Neural progenitor cell (in vitro differentiated cells): Measurements from ENCODE around the gene SSR2. TPM values are rescaled to one million over a fixed set of nuclear protein-coding genes. Genes with fewer than 3 reads are reported as not detected.

Source experiments
- DNase-seq: peaks from one replicate; pipeline ENCODE4 v3.0.0-alpha.2; 2016; ENCODE audit warnings: low spot score
- H2AFZ ChIP-seq: fragments of 200-600 bp; sonication (generic); replicated peaks from 2 replicates; pipeline ENCODE4 v1.6.1; 2016; ENCODE audit warnings: antibody characterized with exemption
- H3F3A ChIP-seq: fragments of 200-600 bp; sonication (generic); 2 replicates; pipeline ENCODE4 v1.6.1; 2016; ENCODE audit warnings: antibody characterized with exemption, low read depth
- H3K27ac ChIP-seq: fragments of 200-600 bp; sonication (generic); 2 replicates; pipeline ENCODE4 v1.5.1; 2016; ENCODE audit warnings: mild to moderate bottlenecking
- H3K27me3 ChIP-seq: fragments of 200-600 bp; sonication (generic); 2 replicates; pipeline ENCODE4 v1.6.1; 2016; ENCODE audit warnings: mild to moderate bottlenecking, moderate library complexity
- H3K36me3 ChIP-seq: fragments of 200-600 bp; sonication (generic); 2 replicates; pipeline ENCODE4 v1.5.1; 2016
- H3K4me1 ChIP-seq: fragments of 200-600 bp; sonication (generic); 2 replicates; pipeline ENCODE4 v1.6.1; 2016; ENCODE audit warnings: mixed run types
- H3K4me2 ChIP-seq: fragments of 200-600 bp; sonication (generic); 2 replicates; pipeline ENCODE4 v1.6.1; 2016
- H3K4me3 ChIP-seq: fragments of 200-600 bp; sonication (generic); 2 replicates; pipeline ENCODE4 v1.5.1; 2016
- H3K79me2 ChIP-seq: fragments of 200-600 bp; sonication (generic); 2 replicates; pipeline ENCODE4 v1.6.1; 2016; ENCODE audit warnings: low read depth
- H3K9ac ChIP-seq: fragments of 200-600 bp; sonication (generic); 2 replicates; pipeline ENCODE4 v1.6.1; 2016
- H3K9me3 ChIP-seq: fragments of 200-600 bp; sonication (generic); 2 replicates; pipeline ENCODE4 v1.5.1; 2016; ENCODE audit warnings: low read depth
- H4K20me1 ChIP-seq: fragments of 200-600 bp; sonication (generic); 2 replicates; pipeline ENCODE4 v1.6.1; 2016; ENCODE audit warnings: low read depth
- H3K27ac Mint-ChIP-seq: 3 replicates; pipeline ENCODE4 v1.8.0; 2021; ENCODE audit warnings: mixed read lengths
- H3K27me3 Mint-ChIP-seq: 2 replicates; pipeline ENCODE4 v1.8.0; 2022; ENCODE audit warnings: low read depth, mild to moderate bottlenecking, inconsistent platforms, moderate library complexity, mixed read lengths; ENCODE audit not compliant: insufficient read depth
- H3K36me3 Mint-ChIP-seq: 3 replicates; pipeline ENCODE4 v1.8.0; 2021; ENCODE audit warnings: mixed read lengths
- H3K4me1 Mint-ChIP-seq: 3 replicates; pipeline ENCODE4 v1.8.0; 2021; ENCODE audit warnings: mixed read lengths
- H3K4me3 Mint-ChIP-seq: 3 replicates; pipeline ENCODE4 v1.8.0; 2021; ENCODE audit warnings: mild to moderate bottlenecking, moderate library complexity, mixed read lengths
- H3K9me3 Mint-ChIP-seq: 3 replicates; pipeline ENCODE4 v1.8.0; 2020; ENCODE audit warnings: mixed read lengths
- CTCF ChIP-seq: fragments of 200-600 bp; sonication (generic); IDR thresholded peaks from 2 replicates; pipeline ENCODE4 v1.5.1; 2017; ENCODE audit warnings: antibody characterized with exemption, mild to moderate bottlenecking
- EZH2 ChIP-seq: fragments of 200-600 bp; sonication (generic); IDR thresholded peaks from 2 replicates; pipeline ENCODE4 v1.6.1; 2017; ENCODE audit warnings: antibody characterized with exemption, mild to moderate bottlenecking, moderate library complexity
- EZH2phosphoT487 ChIP-seq: fragments of 200-600 bp; sonication (generic); IDR thresholded peaks from 2 replicates; pipeline ENCODE4 v1.6.1; 2017; ENCODE audit warnings: antibody characterized with exemption
- total RNA-seq: library from RNA; depleted of rRNA; stranded (reverse); fragments of >200 nt; gene quantifications from 2 replicates; pipeline ENCODE4 v1.2.3, GENCODE V29; 2015; ENCODE audit warnings: low replicate concordance

Gene SSR2
- total RNA-seq, 1 donor from 2014 or later = 293 TPM

DNA sequence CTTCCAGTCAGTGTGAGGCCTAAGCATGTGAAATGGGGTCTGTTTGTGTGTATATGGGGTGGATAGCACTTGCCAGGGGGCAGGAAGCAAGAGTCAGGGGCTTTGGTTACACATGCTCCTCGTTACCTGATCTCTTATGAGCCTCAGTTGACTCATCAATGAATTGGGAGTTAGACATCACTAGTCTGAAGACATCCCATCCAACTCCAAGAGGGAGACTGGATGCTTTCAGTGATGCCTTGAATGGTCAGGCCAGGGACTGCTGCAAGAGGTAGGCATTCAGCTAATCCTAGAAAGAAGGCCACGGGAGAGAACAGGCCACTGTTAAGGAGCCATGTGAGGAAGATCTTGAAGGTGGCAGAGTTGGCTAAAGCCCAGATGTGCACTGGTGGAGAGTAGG, 46.5 kb upstream of the SSR2 start:
- no peak overlapping the region for H3K4me2 ChIP-seq
- peak overlapping the region; percentile 37 for H3K27ac ChIP-seq
- H3F3A ChIP-seq = peaks cover 44% of the 10 kb centered on the region
- H3K9ac ChIP-seq = no peak overlapping the region
- peaks cover 4% of the 10 kb centered on the region for H3K27me3 Mint-ChIP-seq
- H3K4me3 ChIP-seq = no peak overlapping the region
- H3K27ac Mint-ChIP-seq = peak overlapping the region; percentile 53
- peaks cover 44% of the 10 kb centered on the region for H3K4me1 Mint-ChIP-seq
- no peaks in the 10 kb centered on the region for H3K36me3 ChIP-seq
- DNase-seq = no peak
- H3K9me3 Mint-ChIP-seq = no peaks in the 10 kb centered on the region
- no peaks in the 10 kb centered on the region for H3K27me3 ChIP-seq
- TF ChIP-seq EZH2 = no peak
- TF ChIP-seq EZH2phosphoT487 = no peak
- TF ChIP-seq CTCF = no peak
- peaks cover 22% of the 10 kb centered on the region for H4K20me1 ChIP-seq
- peaks cover 11% of the 10 kb centered on the region for H3K79me2 ChIP-seq
- H3K4me3 Mint-ChIP-seq = peak overlapping the region; percentile 18
- no peaks in the 10 kb centered on the region for H3K9me3 ChIP-seq
- H3K36me3 Mint-ChIP-seq = peaks cover 7% of the 10 kb centered on the region
- H2AFZ ChIP-seq = no peak overlapping the region
- peaks cover 33% of the 10 kb centered on the region for H3K4me1 ChIP-seq

GRCh38 chr1:156065871-156066270, 45.1 kb upstream of the SSR2 start:
- Histone ChIP-seq H3K4me1 (peaks cover 33% of the 10 kb centered on the region), H3K79me2 (peaks cover 3% of the 10 kb centered on the region), H3K4me3 (no peak overlapping the region), H3K36me3 (no peaks in the 10 kb centered on the region), H3K4me2 (peak overlapping the region; percentile 3), H3K9me3 (no peaks in the 10 kb centered on the region), H4K20me1 (peaks cover 8% of the 10 kb centered on the region), H3K27me3 (no peaks in the 10 kb centered on the region), H3F3A (peaks cover 45% of the 10 kb centered on the region), H3K9ac (no peak overlapping the region), H3K27ac (peak overlapping the region; percentile 78), H2AFZ (peak overlapping the region; percentile 26)
- TF ChIP-seq EZH2phosphoT487 (no peak), CTCF (no peak), EZH2 (no peak)
- DNase-seq = no peak
- Mint-ChIP-seq H3K9me3 (no peaks in the 10 kb centered on the region), H3K36me3 (no peaks in the 10 kb centered on the region), H3K4me1 (peaks cover 46% of the 10 kb centered on the region), H3K4me3 (no peak overlapping the region), H3K27me3 (peaks cover 9% of the 10 kb centered on the region), H3K27ac (no peak overlapping the region)

GRCh38 chr1:156065212-156065611, 44.5 kb upstream of the SSR2 start:
- Mint-ChIP-seq H3K36me3 (no peaks in the 10 kb centered on the region), H3K27me3 (peaks cover 8% of the 10 kb centered on the region), H3K9me3 (no peaks in the 10 kb centered on the region), H3K27ac (no peak overlapping the region), H3K4me1 (peaks cover 42% of the 10 kb centered on the region), H3K4me3 (no peak overlapping the region)
- DNase-seq = no peak
- Histone ChIP-seq H3K36me3 (no peaks in the 10 kb centered on the region), H3K9ac (no peak overlapping the region), H4K20me1 (peaks cover 2% of the 10 kb centered on the region), H2AFZ (no peak overlapping the region), H3K9me3 (no peaks in the 10 kb centered on the region), H3K4me1 (peaks cover 31% of the 10 kb centered on the region), H3K4me3 (no peak overlapping the region), H3F3A (peaks cover 51% of the 10 kb centered on the region), H3K4me2 (peak overlapping the region; percentile 3), H3K27me3 (no peaks in the 10 kb centered on the region), H3K27ac (peak overlapping the region; percentile 78), H3K79me2 (peaks cover 3% of the 10 kb centered on the region)
- TF ChIP-seq EZH2phosphoT487 (no peak), EZH2 (no peak), CTCF (no peak)
